NCI-H524 treated with DMSO at 0.1 percent for 48 hours (cell line): ENCODE measurements around the gene PLIN3.
"Not testable (repeated sequence)": the region's sequence is repeated elsewhere in the genome, so short reads cannot be mapped to it uniquely, and the experiment has no call there.

Experiments used
- DNase-seq: peaks from one replicate; lab custom pipeline; 2025; lab: John Stamatoyannopoulos, UW

The PLIN3 gene, protein sequence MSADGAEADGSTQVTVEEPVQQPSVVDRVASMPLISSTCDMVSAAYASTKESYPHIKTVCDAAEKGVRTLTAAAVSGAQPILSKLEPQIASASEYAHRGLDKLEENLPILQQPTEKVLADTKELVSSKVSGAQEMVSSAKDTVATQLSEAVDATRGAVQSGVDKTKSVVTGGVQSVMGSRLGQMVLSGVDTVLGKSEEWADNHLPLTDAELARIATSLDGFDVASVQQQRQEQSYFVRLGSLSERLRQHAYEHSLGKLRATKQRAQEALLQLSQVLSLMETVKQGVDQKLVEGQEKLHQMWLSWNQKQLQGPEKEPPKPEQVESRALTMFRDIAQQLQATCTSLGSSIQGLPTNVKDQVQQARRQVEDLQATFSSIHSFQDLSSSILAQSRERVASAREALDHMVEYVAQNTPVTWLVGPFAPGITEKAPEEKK

DNA sequence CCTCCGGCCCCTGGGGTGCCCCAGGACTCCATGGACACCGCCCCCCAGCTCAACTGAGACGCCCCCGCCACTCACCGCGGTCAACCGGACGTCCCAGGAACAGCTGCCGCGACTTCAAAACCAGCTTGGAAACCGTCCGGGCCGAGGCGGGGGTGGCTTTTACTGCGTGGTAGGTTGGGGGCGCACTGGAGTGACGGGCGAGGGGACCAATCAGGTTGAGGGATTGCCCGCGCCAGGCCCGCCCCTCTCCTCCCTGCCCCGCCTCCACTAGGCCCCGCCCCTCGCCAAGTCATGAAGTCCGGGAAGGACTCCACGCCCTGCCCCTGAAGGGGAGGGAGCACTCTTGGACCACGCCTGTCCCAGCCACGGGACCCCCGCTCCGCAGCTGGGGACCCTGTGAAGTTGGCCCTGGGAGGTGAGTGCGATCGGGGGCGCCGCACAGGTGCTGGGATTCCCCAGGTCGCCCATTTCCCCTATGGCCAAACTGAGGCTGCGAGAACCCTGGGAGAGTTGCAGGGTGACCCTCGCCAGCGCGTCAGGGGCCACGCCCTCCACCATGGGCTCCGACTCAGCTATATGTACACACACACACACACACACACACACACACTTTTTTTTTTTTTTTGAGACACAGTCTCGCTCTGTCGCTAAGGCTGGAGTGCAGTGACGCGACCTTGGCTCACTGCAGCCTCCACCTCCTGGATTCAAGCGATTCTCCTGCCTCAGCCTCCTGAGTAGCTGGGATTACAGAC lies at the start of gene PLIN3:
Gene PLIN3 (minus strand): TSS at position 134 of the 752 bp plus-strand sequence. CDS start 6,273 bp downstream, outside the sequence.
- no peak for DNase-seq

DNA sequence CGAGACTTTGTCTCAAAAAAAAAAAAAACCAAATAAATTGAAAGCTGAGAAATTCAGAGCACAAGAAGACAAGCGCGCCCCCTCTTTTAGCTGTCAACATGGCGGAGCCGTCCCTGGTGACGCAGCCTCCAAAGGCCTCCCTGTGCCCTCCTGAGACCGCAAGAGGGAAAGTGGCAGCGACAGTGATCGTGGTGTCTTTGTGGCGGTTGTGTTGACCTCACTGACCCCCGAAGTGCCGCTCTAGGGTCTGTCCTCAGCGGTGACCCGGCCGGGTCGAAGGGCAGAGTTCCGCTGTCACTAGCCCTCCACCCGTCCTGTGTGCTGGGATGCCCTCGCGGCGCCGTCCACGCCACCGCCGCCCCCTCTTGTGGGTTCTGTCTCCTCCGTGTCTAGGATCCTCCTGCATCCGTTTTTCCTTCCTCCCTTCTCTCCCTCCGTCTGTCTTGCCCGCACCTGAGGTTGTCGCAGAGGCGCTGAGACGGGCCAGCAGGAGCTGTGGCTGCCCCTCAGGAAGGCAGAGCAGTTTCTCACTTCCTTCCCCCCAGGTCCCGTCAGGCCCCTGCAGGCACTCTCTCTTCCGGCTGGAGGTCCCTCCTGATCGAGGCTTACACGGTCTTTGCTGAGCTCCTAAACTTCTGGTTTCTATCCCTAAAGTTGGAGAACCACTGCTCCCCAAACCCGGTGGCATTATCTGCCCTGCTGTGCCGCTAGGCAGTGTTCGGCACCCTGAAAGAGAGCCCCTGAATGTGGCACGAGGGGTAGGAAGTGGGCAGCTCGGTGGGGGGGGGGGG lies 49.0 kb upstream of the PLIN3 start:
- DNase-seq = no peak

DNA sequence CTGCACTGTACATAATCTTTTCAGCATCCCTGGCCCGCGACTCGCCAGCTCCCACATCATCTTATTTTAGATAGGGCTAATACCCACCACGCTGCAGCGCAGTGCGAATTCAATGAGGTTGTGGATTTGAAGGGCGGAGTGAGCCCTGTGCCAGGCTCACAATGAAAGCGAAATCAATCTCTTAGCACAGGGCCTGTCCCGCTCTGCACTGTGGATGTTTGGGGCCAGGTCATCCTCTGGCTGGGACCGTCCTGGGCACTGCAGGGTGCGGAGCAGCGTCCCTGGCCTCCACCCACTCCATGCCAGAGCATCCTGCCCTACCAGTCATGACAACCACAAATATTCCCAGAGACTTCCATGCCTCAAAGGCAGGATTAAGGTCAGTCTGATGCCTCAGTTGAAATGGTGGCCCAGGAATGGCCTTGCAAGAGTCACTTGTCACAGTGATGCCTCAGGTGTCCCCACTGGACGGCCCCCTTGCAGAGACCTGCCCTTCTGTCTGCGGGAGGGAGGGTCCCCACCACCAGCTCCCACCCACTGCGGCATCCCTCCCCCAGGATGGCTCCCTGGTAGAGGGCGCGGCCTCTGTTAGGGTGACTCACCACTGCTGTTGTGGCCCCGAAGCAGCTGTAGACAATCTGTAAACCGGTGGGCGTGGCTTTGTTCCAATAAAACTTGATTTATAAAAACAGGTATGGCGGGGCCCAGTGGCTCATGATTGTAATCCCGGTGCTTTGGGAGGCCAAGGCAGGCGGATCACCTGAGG lies 47.5 kb upstream of the PLIN3 start:
- no peak for DNase-seq

DNA sequence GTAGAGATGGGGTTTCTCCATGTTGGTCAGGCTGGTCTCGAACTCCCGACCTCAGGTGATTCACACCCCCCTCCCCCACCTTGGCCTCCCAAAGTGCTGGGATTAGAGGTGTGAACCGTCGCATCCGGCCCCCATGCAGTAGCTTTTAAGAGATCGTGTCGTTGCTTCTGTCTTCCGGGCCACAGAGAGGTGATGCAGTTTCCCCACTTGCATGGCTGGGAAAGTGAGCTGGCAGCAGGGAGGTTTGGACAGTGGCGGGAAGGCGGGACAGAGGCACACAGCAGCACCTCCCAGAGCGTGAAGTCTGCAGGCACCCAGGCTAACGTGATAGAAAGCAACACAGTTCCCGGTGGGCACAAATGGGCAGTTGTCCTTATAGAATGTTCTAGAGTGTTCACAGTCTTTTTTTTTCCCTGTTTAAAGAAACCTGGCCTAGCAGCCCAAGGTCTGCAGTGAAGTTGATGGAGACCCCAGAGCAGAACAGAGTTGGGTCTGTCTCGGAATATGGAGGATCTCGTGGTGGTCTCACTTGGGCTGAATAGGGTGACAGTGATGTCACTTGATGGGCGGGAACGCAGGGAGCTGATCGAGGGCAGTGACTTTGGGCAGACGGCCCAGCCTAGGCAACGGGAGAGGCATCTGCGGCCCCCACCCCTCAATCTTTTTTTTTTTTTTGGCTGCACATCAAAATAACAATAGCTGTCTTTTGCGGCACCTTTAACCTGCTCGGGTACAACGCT lies 46.7 kb upstream of the PLIN3 start:
- no peak for DNase-seq

DNA sequence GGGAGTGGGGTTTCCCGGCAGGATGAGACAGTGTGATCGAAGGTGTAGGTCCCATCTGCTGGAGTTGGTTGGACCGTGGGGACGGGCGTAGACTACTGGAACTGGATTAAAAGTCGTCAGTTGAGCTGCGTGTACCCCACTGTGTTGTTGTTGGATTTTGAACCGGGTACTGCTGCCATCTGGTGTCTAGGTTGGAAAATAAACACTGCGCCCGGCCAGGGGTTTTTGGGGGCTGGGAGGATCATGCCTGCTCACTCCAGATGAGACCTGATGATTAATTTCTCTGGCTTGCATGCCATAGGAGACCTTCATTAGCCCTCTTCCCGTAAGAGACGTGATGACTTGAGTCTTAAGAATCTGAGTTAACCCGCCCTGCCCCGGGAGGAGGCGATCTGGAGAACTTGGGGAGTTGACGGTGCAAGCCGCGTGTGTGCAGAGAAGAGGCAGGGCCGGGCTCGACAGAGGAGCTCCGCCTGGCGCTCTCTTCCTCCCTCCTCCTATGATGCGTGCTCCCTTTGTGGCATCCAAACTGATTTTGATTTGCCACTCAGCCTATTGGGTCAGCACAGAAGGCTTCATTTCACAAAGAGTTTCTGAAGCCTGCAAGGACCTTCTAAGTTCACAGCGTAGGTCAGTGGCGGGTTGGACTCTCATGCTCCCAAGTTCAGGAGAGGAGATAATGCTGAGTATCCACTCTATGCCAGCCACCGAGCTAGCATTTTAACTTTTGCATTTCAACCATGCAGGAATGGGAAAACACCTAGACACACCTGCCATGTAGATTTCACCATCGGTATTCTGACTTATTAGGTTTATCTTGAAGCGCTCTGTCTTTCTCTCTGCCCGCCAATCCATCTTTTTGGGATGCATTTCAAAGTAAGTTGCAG lies 44.6 kb upstream of the PLIN3 start:
- peak; percentile 11 for DNase-seq

DNA sequence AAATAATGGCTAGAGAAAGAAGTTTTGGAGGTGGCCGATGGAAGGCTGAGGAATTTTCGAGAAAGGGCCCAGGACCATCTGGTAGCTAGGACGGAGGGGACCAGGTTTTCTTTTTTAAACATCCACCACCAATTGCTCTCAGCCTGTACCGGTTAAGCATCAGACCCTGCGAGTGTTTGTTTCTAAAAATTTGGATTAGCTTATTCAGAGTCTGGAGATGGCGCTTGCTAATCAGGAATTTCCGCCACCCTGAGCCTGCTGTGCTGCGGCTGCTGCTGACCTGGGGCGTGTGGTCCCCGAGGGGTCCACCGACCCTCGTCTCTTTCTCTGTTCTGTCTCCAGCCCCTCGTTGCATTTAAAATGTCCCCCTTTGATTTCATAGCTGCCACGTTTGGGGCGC lies 43.8 kb upstream of the PLIN3 start:
- no peak for DNase-seq

DNA sequence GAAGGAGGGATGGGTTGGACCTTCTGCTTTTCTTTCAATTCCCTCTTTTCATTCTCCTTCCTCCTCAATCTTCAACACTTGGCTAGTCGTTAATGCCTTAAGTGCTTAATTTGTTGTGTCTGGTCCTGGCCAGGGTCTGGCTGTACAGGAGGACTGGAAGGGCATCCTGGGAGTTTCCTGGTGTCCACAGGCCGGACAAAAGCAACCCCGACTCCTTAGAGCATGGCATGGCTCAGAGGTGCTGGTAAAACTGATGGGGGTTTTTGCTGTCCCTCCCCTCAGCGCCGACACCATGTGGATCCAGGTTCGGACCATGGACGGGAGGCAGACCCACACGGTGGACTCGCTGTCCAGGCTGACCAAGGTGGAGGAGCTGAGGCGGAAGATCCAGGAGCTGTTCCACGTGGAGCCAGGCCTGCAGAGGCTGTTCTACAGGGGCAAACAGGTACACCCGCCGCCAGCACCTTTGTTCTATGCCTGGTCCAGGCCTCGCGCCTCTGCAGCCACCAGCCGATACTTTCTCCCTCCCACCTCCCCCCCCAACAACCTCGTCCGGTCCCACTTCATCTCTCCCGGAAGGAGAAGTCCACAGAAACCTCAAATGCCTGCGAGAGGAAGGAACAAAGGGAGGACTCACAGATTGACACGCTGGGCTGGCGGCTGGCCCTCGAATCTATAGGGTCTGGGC lies 43.3 kb upstream of the PLIN3 start:
- no peak for DNase-seq

DNA sequence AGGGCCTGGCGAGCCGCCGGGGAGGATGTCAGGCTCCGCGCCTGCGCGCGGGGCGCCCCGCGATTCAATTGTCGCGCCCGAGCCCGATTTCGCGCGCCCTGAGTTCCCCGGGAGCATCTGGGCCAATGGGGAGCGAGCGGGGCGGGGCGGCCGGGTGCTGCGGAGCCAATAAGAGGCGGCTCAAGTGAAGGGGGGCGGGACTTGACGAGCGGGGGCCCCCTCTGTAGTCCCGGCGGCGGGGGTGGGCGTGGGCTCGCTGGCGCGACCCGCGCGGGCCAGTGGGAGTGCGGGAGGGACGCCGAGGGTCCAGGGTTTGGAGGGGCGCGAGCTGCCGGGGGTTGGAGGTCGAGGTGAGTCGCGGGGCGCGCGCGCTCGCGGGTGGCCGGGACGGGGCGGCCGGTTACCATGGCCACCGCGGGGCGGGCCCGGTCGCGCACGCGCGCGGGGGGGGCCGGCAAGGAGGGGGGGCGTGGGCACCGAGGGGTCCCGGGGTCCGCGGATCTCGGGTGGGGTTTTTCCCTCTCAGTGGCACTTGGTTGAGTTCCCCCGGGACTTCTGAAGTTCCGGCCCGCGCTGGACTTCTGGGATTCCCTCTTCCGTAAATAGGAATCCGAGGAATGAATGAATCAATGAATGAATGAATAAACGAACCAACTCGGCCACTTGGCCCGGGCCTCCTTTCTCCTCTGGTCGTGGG lies 42.6 kb upstream of the PLIN3 start:
- peak; percentile 79 for DNase-seq

DNA sequence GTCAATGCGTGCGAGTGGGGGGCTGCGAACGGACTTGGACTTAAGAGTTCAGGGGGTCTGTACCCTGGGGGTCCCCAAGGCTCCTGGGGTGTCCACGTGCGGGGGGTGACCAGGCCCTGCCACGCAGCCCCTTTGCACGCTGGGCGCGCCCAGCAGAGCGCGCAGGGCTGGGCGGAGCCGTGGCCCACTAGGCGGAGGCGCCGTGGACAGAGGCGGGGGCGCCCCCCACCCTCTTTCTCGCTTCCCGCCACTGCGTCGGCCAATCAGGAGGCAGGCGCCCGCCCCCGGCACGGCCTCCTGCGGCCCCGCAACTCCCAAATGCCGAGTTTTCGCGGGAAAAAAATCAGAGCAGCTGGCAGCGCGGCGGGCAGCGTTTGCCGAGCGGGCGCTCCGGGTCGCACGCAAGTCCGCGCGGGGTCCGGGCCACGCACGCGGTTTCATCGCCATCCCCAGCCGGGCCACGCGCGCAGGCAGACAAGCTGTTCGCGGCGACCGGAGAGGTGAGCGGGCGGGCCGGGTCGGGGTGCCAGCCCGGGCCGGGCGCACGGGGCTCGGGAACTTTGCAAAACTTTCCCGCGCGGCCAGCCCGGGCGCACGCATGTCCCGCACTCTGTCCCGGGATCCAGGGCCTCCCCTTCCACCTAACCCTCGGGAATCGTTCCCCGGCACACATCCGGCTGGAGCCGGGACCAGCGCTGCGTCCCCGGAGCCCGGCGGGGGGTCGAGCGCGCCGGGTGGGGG lies 41.9 kb upstream of the PLIN3 start, which contains the start of gene UHRF1:
Gene UHRF1 (plus strand): TSS at position 346 of the 741 bp plus-strand sequence. CDS start 1,385 bp downstream, outside the sequence.
- peak; percentile 42 for DNase-seq

DNA sequence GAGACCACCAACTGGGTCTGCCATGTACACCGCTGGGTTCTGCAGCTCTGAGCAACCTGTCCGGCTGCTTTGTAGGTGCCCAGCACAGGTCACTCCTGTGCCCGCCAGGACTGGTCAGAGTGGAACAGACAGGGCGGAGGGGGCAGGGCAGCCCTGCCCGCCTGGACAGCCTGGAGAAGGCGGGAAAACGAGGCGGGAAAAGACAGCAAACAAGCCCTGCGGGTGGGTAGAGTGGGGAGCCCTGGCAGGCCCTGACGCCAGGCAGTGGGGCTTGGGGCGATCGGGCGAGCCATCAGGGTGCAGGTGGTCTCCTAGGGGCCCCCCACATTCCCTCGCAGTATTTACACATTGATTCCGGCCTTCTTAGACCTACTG lies 41.3 kb upstream of the PLIN3 start:
- DNase-seq = no peak

DNA sequence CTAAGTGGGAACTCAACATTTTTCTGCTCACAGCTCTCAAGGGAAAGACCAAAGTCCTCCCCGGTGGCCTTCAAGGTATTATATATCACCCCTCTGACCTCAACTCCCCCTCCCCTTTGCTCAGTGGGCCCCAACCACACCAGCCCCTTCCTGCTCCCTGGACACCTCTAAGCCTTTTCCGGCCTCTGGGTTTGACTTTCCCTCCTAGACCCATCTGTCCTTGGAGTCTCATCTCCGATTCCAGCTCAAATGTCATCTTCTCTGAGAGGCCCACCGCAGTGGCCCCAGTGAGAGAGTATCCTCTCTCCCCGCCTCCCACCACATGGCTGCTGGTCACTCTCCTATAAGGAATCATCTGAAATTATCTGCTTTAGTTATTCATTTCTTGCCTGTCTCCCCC lies 40.9 kb upstream of the PLIN3 start:
- DNase-seq = no peak

DNA sequence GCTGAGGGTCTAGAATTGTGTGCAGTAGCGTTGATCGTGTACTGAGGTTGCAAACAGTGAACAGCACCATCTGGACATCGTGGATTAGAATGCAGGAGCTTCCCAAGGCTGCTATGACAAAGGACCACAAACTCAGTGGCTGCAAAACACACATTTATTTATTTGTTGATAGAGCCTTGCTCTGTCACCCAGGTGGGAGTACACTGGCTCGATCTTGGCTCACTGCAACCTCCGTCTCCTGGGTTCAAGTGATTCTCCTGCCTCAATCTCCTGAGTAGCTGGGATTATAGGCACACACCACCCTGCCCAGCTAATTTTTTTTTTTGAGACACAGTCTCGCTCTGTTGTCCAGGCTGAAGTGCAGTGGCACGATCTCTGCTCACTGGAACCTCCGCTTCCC lies 39.5 kb upstream of the PLIN3 start:
- no peak for DNase-seq

DNA sequence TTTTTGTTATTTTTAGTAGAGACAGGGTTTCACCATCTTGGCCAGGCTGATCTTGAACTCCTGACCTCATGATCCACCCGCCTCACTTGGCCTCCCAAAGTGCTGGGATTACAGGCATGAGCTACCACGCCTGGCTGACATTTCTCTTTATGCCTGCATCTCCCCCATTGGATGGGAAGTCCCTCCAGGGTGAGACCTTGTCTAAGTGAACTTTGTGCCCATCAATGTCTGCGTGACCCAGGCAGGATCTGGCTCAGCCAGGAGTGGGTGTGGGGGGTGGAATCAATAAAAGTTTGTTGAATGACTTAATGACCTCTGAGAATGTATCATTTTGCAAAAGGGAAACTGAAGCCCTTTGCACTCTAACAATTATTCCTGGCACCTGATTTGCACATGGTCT lies 37.0 kb upstream of the PLIN3 start:
- no peak for DNase-seq

DNA sequence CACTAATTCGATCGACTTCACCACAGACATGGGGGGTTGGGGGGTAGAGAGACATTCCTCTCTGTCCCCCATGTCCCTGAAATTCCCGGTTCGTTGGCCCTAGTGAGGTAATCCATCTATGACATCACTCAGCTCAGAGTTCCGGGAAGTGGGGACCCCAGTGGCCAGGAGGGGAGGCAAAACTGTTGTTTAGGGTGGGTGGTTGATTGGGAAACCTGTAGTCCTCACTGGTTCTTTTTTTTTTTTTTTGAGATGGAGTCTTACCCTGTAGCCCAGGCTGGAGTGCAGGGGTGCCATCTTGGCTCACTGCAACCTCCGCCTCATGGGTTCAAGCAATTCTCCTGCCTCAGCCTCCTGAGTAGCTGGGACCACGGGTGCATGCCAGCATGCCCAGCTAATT lies 35.3 kb upstream of the PLIN3 start, which contains the start of gene ARRDC5:
Gene ARRDC5 (minus strand): TSS at position 101 of the 400 bp plus-strand sequence. CDS start 71 bp downstream, at position 30.
- DNase-seq = no peak

DNA sequence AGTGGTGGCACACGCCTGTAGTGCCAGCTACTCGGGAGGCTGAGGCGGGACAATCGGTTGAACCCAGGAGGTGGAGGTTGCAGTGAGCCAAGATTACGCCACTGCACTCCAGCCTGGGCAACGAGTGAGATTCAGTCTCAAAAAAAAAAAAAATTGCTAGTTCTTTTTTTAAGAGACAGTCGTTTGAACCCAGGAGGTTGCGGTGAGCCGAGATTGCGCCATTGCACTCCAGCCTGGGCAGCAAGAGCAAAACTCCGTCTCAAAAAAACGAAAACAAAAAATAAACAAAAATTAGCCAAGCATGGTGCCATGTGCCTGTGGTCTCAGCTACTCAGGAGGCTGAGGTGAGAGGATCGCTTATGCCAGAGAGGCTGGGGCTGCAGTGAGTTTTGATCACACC lies 33.4 kb upstream of the PLIN3 start:
- not testable (repeated sequence) for DNase-seq

DNA sequence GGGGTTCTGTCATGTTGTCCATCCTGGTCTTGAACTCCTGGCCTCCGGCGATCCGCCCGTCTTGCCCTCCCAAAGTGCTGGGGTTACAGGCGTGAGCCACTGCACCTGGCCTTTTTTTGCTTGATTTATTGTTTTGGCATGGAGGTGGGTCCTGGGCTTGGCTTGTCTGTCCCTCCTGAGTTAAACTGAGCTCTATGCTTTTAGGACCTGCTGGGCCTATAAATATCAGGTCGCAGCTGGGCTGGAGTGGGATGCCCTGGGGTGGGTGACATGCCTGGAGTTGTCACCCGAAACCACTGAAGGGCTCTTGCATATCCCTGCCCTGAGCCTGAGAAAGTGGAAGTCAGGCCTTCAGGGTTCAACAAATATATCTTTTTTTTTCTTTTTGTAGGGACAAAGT lies 29.7 kb upstream of the PLIN3 start:
- DNase-seq = no peak

DNA sequence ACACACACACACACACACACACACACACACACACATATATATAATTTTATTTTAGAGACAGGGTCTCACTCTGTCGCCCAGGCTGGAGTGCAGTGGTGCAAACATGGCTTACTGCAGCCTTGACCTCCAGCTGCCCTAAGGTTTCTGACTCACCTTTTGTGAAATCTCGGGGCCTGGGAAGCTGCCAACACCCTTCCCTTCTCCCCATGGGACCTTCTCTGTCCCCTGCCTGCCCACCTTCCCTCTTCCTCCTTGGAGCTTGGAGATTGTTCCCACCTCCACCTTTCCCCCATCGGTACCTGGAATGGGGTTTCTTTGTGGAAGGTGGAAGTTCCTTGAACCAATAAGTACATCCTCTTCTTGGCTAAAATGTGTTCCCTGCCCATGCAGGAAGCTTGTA lies 28.9 kb upstream of the PLIN3 start:
- DNase-seq = no peak

DNA sequence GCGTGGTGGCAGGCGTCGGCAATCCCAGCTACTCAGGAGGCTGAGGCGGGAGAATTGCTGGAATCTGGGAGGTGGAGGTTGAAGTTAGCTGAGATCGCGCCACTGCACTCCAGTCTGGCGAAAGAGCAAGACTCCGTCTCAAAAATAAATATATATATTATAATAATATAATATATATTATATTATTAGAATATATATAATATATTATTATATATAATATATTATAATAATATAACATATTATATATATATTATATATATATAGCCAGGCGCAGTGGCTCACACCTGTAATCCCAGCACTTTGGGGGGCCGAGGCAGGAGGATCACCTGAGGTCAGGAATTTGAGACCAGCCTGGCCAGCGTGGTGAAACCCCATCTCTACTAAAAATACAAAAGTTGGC lies 25.5 kb upstream of the PLIN3 start:
- not testable (repeated sequence) for DNase-seq
